Suprapubic skin (tissue), 4 donors: ENCODE results near the gene SAMD4A. TPM values are rescaled to one million over a fixed set of nuclear protein-coding genes. Genes with fewer than 3 reads are reported as not detected.

Experiments used
- DNase-seq, 2 donors: peaks; one replicate each; pipeline ENCODE4 v3.0.0-alpha.2; 2019; ENCODE audit warnings: low spot score in 2 of 2
- H3K27ac ChIP-seq: fragments of 200-600 bp; sonication (generic); one replicate; pipeline ENCODE4 v1.5.1; 2019
- H3K27me3 ChIP-seq: fragments of 200-600 bp; sonication (generic); one replicate; pipeline ENCODE4 v1.5.1; 2019
- H3K36me3 ChIP-seq: fragments of 200-600 bp; sonication (generic); one replicate; pipeline ENCODE4 v1.5.1; 2019
- H3K4me1 ChIP-seq: fragments of 200-600 bp; sonication (generic); one replicate; pipeline ENCODE4 v1.5.1; 2019
- H3K4me3 ChIP-seq: fragments of 200-600 bp; sonication (generic); one replicate; pipeline ENCODE4 v1.5.1; 2019; ENCODE audit warnings: mild to moderate bottlenecking
- H3K9me3 ChIP-seq: fragments of 200-600 bp; sonication (generic); one replicate; pipeline ENCODE4 v1.5.1; 2019
- CTCF ChIP-seq, 2 donors: fragments of 200-600 bp in 1 of 2; fragments of 450-650 bp in 1 of 2; sonication (generic) in 1 of 2; IDR thresholded peaks; one replicate each; pipeline ENCODE4 v1.5.1; 2016 to 2019; ENCODE audit warnings: antibody characterized with exemption in 2 of 2, mild to moderate bottlenecking in 1 of 2, moderate library complexity in 1 of 2
- EP300 ChIP-seq: sonication (generic); formaldehyde crosslinking; IDR thresholded peaks from one replicate; pipeline ENCODE4 v1.6.1; 2017; ENCODE audit warnings: antibody characterized with exemption
- POLR2A ChIP-seq, 2 donors: fragments of 450-650 bp; IDR thresholded peaks; one replicate each; pipeline ENCODE4 v1.6.1; 2017; ENCODE audit warnings: antibody characterized with exemption in 2 of 2, mild to moderate bottlenecking in 2 of 2, moderate library complexity in 2 of 2
- POLR2AphosphoS5 ChIP-seq, 3 donors: sonication (generic); formaldehyde crosslinking; IDR thresholded peaks; one replicate each; pipeline ENCODE4 v1.6.1; 2017; ENCODE audit warnings: antibody characterized with exemption in 3 of 3
- WGBS: methylation state at CpG from one replicate; pipeline ENCODE4 v1.1.5; 2018; 5-methylcytosine and 5-hydroxymethylcytosine counted together
- total RNA-seq, 4 donors: library from RNA; depleted of rRNA; stranded (reverse); fragments of >200 nt; gene quantifications; one replicate each; pipeline ENCODE4 v1.1.0, GENCODE V29; 2016

The SAMD4A gene
- total RNA-seq, 4 donors from 2014 or later: 7.7 to 26.6 (median 9.7) TPM

- TF ChIP-seq EP300 (no peak), POLR2AphosphoS5 (IDR thresholded peaks at IDR 0.05) (no peak), CTCF (IDR thresholded peaks at IDR 0.05) (no peak), POLR2A (IDR thresholded peaks at IDR 0.05) (no peak)
- H3K27me3 ChIP-seq: no peaks in the 10 kb centered on the region
- no peak overlapping the region for H3K4me3 ChIP-seq
- peak overlapping the region; percentile 71 for H3K27ac ChIP-seq
- DNase-seq: no peak
- peaks cover 49% of the 10 kb centered on the region for H3K4me1 ChIP-seq
- H3K9me3 ChIP-seq: no peaks in the 10 kb centered on the region
- 70% methylated on average over 11 of the region's 11 CpGs for WGBS
- H3K36me3 ChIP-seq: no peaks in the 10 kb centered on the region
Measured at GRCh38 chr14:54675236-54676128, 108.6 kb downstream of the SAMD4A start.

GRCh38 chr14:54676812-54677708, 110.1 kb downstream of the SAMD4A start:
- H3K4me3 ChIP-seq: no peak overlapping the region
- no peak for DNase-seq
- peaks cover 55% of the 10 kb centered on the region for H3K4me1 ChIP-seq
- TF ChIP-seq EP300: no peak
- no peak for TF ChIP-seq POLR2A (IDR thresholded peaks at IDR 0.05)
- TF ChIP-seq POLR2AphosphoS5 (IDR thresholded peaks at IDR 0.05): peak in 2 of 3 donors; percentile 76 to 89
- H3K9me3 ChIP-seq: no peaks in the 10 kb centered on the region
- H3K27me3 ChIP-seq: no peaks in the 10 kb centered on the region
- no peaks in the 10 kb centered on the region for H3K36me3 ChIP-seq
- H3K27ac ChIP-seq: peak overlapping the region; percentile 71
- WGBS: 20% methylated on average over 11 of the region's 11 CpGs

- Histone ChIP-seq H3K27me3 (no peaks in the 10 kb centered on the region), H3K4me1 (peaks cover 61% of the 10 kb centered on the region), H3K9me3 (no peaks in the 10 kb centered on the region), H3K27ac (peak overlapping the region; percentile 30), H3K36me3 (no peaks in the 10 kb centered on the region), H3K4me3 (no peak overlapping the region)
- no peak for DNase-seq
- no peak for TF ChIP-seq POLR2AphosphoS5 (IDR thresholded peaks at IDR 0.05)
- TF ChIP-seq CTCF (IDR thresholded peaks at IDR 0.05): no peak
- no peak for TF ChIP-seq POLR2A (IDR thresholded peaks at IDR 0.05)
- no peak for TF ChIP-seq EP300
- 75% methylated on average over 6 of the region's 6 CpGs for WGBS
Measured at GRCh38 chr14:54680651-54681050, 113.7 kb downstream of the SAMD4A start.

DNA sequence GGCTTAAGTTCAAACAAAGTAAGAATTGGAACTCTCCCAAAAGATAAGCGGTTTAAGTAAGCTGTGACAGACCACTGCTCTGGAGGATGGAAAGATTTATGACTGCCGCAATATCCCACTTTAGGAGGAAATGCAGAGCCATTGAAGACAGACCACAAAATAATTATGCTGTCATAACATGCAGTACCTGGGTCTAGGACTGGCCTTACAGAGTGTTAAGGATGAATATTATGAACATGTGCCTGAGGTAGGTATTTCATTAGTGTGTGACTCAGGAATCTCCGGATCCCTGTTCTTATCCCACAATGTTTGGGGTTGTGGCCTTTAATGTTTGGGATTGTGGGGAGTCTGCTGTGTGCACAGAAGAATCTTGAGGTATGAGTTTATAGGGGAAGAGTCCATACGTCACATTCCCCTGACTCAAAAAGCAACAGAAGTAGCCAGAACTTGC, 114.9 kb downstream of the SAMD4A start:
- 76% methylated on average over 4 of the region's 4 CpGs for WGBS
- Histone ChIP-seq H3K4me3 (no peak overlapping the region), H3K27me3 (no peaks in the 10 kb centered on the region), H3K27ac (peak overlapping the region; percentile 7), H3K9me3 (no peaks in the 10 kb centered on the region), H3K36me3 (no peaks in the 10 kb centered on the region), H3K4me1 (peaks cover 59% of the 10 kb centered on the region)
- DNase-seq: no peak
- no peak for TF ChIP-seq CTCF (IDR thresholded peaks at IDR 0.05)
- no peak for TF ChIP-seq POLR2A (IDR thresholded peaks at IDR 0.05)
- no peak for TF ChIP-seq EP300
- TF ChIP-seq POLR2AphosphoS5 (IDR thresholded peaks at IDR 0.05): no peak

- Histone ChIP-seq H3K36me3 (no peaks in the 10 kb centered on the region), H3K9me3 (no peaks in the 10 kb centered on the region), H3K4me3 (no peak overlapping the region), H3K4me1 (peaks cover 58% of the 10 kb centered on the region), H3K27ac (no peak overlapping the region), H3K27me3 (no peaks in the 10 kb centered on the region)
- no peak for DNase-seq
- WGBS: 91% methylated on average over 3 of the region's 3 CpGs
- TF ChIP-seq CTCF (IDR thresholded peaks at IDR 0.05) (no peak), POLR2AphosphoS5 (IDR thresholded peaks at IDR 0.05) (no peak), EP300 (no peak)
Measured at GRCh38 chr14:54682578-54682977, 115.7 kb downstream of the SAMD4A start.
